GM18508 (cell line): ENCODE results near the gene HCFC1R1.

Experiments used
- ATAC-seq: cut with Tn5 transposase; IDR thresholded peaks from one replicate; pipeline ENCODE4 v1.9.1; 2021; ENCODE audit warnings: moderate number of reproducible peaks; ENCODE audit not compliant: insufficient read depth, unreplicated experiment

Gene HCFC1R1

DNA sequence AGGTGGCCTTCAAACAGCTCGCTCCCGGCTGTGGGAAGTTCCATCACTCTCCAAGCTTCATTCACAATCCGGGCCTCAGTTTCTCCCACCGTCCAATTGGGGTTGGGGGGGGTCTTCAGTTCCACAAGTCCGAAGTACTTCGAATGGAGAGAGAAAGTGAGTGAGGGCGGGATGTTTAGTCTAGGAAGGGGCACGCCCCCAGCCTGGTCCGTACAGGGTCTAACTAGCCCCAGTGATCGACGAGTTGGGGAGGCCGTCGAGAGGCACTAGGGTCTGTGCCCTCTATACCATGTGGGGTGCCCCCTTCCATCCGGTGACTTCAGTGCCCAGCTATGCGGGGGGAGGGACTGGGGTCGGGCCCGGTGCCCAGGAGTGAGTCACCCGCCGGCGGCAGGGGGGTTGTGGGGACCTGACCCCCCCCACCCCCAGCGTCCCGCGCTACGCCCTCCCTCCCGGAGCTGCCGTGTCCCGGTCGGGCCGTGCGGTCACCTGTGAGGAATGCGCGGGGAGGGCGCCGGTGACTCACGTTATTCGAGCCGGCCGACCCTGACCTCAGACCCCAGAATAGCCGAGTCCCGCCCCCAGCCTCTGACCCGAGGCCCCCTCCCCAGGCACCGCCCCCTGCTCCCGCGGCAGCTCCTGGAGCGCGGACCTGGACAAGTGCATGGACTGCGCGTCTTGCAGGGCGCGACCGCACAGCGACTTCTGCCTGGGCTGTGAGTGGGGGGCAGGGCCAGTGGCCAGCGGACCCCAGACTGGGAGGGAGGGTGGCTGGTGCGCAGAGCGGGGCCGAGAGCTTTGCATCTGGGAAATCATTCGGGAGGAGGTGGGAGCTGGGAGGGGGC is 2.9 kb downstream of the HCFC1R1 start:
- no peak for ATAC-seq

- ATAC-seq, result no peak
These were observed 3.5 kb downstream of the HCFC1R1 start, which contains the start of gene TNFRSF12A for GRCh38 chr16:3020247-3020603. Gene TNFRSF12A (plus strand): TSS chr16:3020368. CDS start chr16:3020398, 30 bp downstream.

- ATAC-seq, result no peak
These were observed 4.0 kb downstream of the HCFC1R1 start for GRCh38 chr16:3019594-3020246.

DNA sequence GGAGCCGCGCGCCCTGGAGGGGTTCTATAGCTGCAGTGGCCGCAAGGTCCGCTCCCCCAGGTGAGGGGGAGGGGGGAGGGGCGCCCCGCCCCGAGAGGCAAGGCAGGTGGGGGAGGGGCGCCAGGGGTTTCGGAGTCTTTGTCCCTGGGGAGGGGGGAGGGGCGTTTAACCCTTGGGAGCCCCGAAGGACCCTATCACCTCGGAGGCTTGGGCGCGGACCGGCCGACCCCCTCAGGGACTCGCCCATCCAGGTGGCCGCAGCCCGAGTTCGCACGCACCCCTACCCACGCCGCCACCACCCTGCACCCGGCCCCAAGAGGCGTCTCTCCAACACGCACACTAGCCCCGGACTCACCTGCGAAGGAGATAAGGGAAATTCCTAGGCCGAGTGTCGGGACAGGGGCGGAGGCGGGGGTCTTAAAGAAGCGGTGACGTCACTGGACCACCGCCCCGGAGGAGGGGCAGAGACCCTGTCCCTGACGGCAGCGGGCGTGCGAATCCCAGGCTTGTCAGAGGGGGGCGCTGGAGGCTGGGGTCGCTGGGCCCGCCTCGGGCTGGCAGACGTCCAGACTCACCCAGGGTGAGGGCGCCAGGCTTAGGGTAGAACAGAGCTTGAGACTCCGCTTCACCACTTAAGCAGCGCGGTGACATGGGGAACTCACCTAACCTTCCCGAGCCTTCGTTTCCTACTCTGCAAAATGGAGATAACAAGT is 5.8 kb downstream of the HCFC1R1 start, which contains the start of gene CLDN6:
Gene CLDN6 (minus strand): TSS at position 390 of the 713 bp plus-strand sequence. CDS start 2,162 bp downstream, outside the sequence.
- ATAC-seq, result no peak

GRCh38 chr16:3017344-3017743 is 6.4 kb downstream of the HCFC1R1 start:
- ATAC-seq, result no peak

GRCh38 chr16:3015865-3016521 is 7.7 kb downstream of the HCFC1R1 start:
- ATAC-seq, result no peak

GRCh38 chr16:3014971-3015370 is 8.8 kb downstream of the HCFC1R1 start:
- ATAC-seq, result no peak

DNA sequence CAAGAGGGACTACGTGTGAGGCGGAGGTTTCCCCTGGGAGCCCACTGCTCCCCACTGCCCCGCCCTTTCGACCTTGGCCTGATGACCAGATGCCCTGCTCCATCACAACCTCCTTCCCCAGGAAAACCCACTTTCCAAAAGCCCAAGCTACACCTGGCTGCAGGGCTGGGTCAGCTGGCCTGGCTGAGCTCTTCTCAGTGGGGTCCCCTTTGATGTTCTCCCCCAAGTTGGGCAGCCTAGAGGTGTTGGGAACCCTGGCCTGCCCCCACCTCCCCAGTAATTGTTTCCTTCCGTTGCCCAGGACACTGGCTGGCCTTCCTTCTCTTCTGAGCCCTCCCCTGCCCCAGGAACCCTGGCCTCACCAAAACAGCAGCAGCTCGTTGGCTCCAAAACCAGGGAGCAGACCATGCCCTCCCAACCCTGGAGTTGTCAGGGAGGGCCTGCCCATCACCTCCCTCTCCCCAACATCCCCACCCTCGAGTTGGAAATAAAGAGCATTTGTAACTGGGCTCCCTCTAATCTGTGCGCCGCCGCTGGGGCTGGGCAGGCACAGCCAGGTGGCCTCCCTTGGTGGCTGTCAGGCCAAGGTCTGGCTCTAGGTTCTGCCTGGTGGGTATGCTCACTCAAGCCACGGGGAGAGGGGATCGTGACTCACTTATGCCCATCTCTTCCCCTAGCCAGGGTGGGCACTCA is 9.6 kb downstream of the HCFC1R1 start:
- no peak for ATAC-seq

DNA sequence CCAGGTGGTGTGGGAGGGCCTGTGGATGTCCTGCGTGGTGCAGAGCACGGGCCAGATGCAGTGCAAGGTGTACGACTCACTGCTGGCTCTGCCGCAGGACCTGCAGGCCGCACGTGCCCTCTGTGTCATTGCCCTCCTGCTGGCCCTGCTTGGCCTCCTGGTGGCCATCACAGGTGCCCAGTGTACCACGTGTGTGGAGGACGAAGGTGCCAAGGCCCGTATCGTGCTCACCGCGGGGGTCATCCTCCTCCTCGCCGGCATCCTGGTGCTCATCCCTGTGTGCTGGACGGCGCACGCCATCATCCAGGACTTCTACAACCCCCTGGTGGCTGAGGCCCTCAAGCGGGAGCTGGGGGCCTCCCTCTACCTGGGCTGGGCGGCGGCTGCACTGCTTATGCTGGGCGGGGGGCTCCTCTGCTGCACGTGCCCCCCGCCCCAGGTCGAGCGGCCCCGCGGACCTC is 10.2 kb downstream of the HCFC1R1 start:
- no peak for ATAC-seq

DNA sequence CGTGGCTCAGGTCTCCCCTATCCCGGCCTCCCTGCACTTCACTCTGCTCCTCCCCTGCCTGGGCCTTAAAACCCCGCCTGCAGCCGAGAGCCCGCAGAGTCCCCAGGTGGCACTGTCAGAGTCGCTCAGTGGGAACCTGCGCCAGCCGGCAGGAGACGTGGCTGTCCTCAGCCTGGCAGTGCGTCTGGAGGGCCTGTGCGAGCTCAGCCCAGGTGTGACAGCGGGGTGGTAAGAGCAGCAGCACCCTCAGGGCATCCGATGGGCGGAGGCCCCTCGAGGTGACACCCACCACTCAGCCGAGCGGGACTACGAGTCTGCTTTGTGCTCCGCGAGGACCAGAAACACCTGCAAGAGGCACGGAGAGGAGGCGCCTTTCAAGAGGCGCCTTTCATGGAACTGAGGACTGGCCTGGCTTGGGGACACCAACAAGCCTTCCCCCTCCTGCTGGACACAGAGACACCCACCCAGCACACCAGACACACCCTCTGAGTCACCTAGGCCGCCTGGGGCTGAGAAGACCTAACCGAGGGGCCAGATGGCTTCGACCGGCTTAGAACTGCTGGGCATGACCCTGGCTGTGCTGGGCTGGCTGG is 10.8 kb downstream of the HCFC1R1 start, which contains the start of gene CLDN9:
Gene CLDN9 (plus strand): TSS at position 96 of the 593 bp plus-strand sequence. CDS start 440 bp downstream, at position 536.
- no peak for ATAC-seq

GRCh38 chr16:3012246-3012645 is 11.5 kb downstream of the HCFC1R1 start:
- no peak for ATAC-seq

DNA sequence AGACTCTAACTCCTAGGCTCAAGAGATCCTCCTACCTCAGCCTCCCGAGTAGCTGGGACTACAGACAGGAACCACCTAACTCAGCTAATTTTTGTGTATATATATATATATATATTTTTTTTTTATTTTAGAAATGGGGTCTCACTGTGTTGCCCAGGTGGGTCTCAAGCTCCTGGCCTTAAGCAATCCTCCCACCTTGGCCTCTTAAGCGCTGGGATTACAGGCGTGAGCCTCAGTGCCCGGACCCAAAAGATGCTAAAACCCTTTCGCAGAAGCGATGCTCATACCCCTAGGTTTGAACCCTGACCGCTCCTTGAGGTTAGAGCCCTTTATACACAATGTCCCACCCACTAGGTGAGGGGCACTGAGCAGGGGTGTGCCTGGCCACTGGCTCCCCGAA is 13.2 kb downstream of the HCFC1R1 start:
- ATAC-seq, result no peak

- no peak for ATAC-seq
These were observed 14.0 kb downstream of the HCFC1R1 start for GRCh38 chr16:3009568-3010390.

DNA sequence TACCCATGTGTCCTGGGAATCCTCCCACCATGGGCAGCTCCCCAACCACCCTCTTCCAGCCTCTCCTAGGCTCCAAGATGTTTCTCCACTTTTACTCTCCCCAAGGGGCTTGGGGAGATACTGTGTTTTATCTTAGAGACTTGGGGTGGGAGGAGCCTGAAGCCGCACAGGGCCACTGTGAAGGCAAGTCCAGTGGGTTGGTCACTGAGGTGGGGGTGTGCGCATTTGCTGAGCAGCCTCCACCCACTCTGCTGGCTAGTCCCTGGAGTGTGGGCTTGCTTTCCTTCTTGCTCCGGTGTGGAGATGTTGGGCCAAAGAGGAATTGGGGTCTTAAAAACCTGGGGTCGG is 15.1 kb downstream of the HCFC1R1 start:
- ATAC-seq, result no peak

GRCh38 chr16:3007957-3008689 is 15.6 kb downstream of the HCFC1R1 start:
- no peak for ATAC-seq

DNA sequence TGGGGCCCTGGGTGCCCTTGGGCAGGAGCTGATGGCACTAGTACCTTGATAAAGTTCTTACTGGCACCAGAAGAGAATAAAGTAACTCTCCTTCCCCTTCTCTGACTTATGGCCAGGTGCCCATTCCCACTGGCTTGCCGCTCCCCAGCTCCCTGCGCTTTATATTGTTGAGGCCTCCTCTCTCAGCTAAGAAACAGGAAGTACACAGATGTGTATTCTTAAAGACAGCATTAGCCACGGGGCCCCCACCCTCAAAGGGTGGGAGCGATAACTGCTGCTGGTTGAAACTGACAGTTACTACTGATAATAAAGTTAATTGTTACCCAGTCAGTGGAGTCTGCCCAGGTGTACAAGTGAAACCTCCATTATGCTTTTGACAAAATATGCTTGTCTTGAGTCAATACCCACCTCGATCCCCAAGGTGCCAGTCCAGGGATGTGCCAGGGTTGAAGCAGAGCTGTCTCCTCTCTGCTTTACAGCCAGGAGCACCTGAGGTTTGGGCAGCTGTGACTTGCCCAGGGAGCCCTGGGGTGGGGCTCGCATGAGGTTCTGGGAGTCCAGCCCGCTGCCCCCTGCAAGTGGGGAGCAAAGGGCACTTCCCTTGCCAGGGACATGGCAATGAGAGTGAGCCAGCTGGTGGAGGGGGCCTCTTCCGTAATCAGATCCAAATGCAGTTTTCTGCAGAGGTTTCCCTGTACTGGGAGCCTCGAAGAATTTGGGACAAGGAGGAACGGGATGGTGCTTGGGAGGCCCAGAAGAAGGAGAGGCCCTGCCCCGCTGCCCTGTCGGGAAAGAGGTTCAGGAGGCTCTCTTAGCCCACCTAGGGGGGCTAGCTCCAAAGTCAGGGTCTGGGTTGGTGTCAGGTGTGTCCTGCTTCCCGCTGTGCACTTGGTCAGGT is 16.4 kb downstream of the HCFC1R1 start:
- no peak for ATAC-seq

DNA sequence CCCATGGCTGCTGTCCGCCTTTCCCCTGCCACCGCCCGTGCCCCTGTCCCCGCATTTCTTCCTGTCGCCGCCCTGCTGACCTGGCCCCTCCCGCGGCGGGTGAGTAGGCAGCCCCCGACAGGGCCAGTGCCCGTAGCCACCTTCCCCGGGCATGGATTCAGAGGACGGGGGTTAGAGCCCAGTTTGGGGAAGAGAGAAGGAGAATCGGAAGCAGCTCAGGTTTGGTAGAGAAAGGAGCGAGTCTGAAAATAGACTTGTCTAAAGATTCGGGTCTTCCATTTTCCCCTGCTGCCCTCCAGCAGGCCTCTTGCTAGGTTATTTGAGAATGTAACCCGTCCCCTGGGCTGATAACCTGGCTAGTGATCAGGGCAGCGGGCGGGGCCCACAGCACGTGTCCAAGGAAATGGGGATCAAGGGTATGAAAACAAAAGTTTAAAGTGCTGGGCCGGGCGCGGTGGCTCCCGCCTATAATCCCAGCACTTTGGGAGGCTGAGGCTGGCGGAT is 18.9 kb downstream of the HCFC1R1 start:
- ATAC-seq, result no peak
